Measurements from ENCODE around the gene VWA3B.

Gene VWA3B

GRCh38 chr2:98188351-98189046 is 101.5 kb downstream of the VWA3B start:
- H3K27ac ChIP-seq, result no peak overlapping the region
- TF ChIP-seq ZFX (IDR thresholded peaks at IDR 0.05; ENCODE audit: borderline replicate concordance), result no peak
- no peak for TF ChIP-seq CTCF (IDR thresholded peaks at IDR 0.05)

- no peak overlapping the region for H3K27ac ChIP-seq
- TF ChIP-seq CTCF (IDR thresholded peaks at IDR 0.05) (no peak), ZFX (IDR thresholded peaks at IDR 0.05; ENCODE audit: borderline replicate concordance) (no peak)
Measured at GRCh38 chr2:98191883-98192282, 104.9 kb downstream of the VWA3B start.

GRCh38 chr2:98201576-98201975 is 114.6 kb downstream of the VWA3B start:
- no peak overlapping the region for H3K27ac ChIP-seq
- no peak for TF ChIP-seq ZFX (IDR thresholded peaks at IDR 0.05; ENCODE audit: borderline replicate concordance)
- no peak for TF ChIP-seq CTCF (IDR thresholded peaks at IDR 0.05)

GRCh38 chr2:98205889-98206288 is 118.9 kb downstream of the VWA3B start:
- no peak overlapping the region for H3K27ac ChIP-seq
- TF ChIP-seq CTCF (IDR thresholded peaks at IDR 0.05), result no peak
- TF ChIP-seq ZFX (IDR thresholded peaks at IDR 0.05; ENCODE audit: borderline replicate concordance), result no peak

- no peak overlapping the region for H3K27ac ChIP-seq
- TF ChIP-seq CTCF (IDR thresholded peaks at IDR 0.05) (no peak), ZFX (IDR thresholded peaks at IDR 0.05; ENCODE audit: borderline replicate concordance) (no peak)
Measured at GRCh38 chr2:98212092-98213000, 125.4 kb downstream of the VWA3B start.

GRCh38 chr2:98216616-98217015 is 129.6 kb downstream of the VWA3B start:
- no peak for TF ChIP-seq CTCF (IDR thresholded peaks at IDR 0.05)
- TF ChIP-seq ZFX (IDR thresholded peaks at IDR 0.05; ENCODE audit: borderline replicate concordance), result no peak
- no peak overlapping the region for H3K27ac ChIP-seq

GRCh38 chr2:98219152-98219551 is 132.2 kb downstream of the VWA3B start:
- TF ChIP-seq ZFX (IDR thresholded peaks at IDR 0.05; ENCODE audit: borderline replicate concordance) (no peak), CTCF (IDR thresholded peaks at IDR 0.05) (no peak)

More at GRCh38 chr2:98219152-98219551, 132.2 kb downstream of the VWA3B start:
- no peak overlapping the region for H3K27ac ChIP-seq
